ENCODE data around the gene RCAN1. TPM values are rescaled to one million over a fixed set of nuclear protein-coding genes. Genes with fewer than 3 reads are reported as not detected.

Gene RCAN1
- total RNA-seq, 6 donors from 2014 or later: 24.7 to 36.2 (median 29.4) TPM

DNA sequence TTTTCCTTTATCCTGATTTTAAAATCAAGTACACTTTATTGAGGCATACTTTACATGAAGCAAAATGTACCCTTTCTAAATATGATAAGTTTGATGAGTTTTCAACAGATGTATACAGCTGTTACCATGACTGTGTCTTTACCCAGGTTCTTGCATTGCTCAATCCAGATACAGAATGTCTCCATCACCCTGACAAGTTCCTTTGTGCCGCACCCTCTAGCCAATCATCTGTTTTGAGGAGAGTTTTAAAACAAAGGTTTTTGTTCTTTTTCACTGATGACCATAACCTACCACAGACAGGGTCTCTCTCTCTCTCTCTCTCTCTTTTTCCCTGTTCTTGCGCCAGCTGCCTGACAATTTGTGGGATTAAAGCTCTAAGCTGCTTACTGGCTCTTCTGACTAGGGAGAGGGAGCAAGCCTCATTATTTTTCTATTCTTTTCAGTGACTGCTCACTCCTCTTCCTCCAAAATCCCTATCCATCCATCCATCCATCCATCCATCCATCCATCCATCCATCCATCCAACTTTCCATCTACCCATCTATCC is 101.7 kb downstream of the RCAN1 start:
- WGBS, 2 donors: 67 to 83% methylated on average over 2 of the region's 2 CpGs
- Histone ChIP-seq H3K4me3 (no peak overlapping the region), H3K36me3 (peaks cover 0 to 16% (median 5%) of the 10 kb centered on the region in 4 donors), H3K9me3 (no peaks in the 10 kb centered on the region), H3K27ac (peak overlapping the region; percentile 46 to 92 (median 82)), H3K27me3 (no peaks in the 10 kb centered on the region), H3K4me1 (peaks cover 18 to 20% (median 19%) of the 10 kb centered on the region in 4 donors)
- DNase-seq: no peak
- peak in 1 of 2 donors; percentile 45 for ATAC-seq (ENCODE audit: low FRiP score in 2 of 2)
- no peak for TF ChIP-seq CTCF (IDR thresholded peaks at IDR 0.05)
- TF ChIP-seq POLR2AphosphoS5 (IDR thresholded peaks at IDR 0.05): peak in 1 of 2 donors; percentile 79
- TF ChIP-seq POLR2A (IDR thresholded peaks at IDR 0.05): peak in 1 of 4 donors; percentile 20
- no peak for TF ChIP-seq EP300 (IDR thresholded peaks at IDR 0.05)

- Histone ChIP-seq H3K27me3 (no peaks in the 10 kb centered on the region), H3K4me1 (peaks cover 8 to 20% (median 19%) of the 10 kb centered on the region in 4 donors), H3K9me3 (no peaks in the 10 kb centered on the region), H3K27ac (peak within 1 kb of the TSS; percentile 78 to 92 (median 88)), H3K36me3 (peaks cover 0 to 4% (median 2%) of the 10 kb centered on the region in 4 donors), H3K4me3 (peak within 1 kb of the TSS in 3 of 4 donors; percentile 24 to 47 (median 36))
- TF ChIP-seq EP300 (IDR thresholded peaks at IDR 0.05) (peak in 1 of 4 donors; percentile 61), POLR2A (IDR thresholded peaks at IDR 0.05) (peak in 1 of 4 donors; percentile 81), POLR2AphosphoS5 (IDR thresholded peaks at IDR 0.05) (peak; percentile 78 to 87), CTCF (IDR thresholded peaks at IDR 0.05) (no peak)
- WGBS, 2 donors: 72 to 76% methylated on average over 12 to 14 of the region's 14 CpGs
- DNase-seq (peak in 1 of 2 donors; percentile 85), ATAC-seq (ENCODE audit: low FRiP score in 2 of 2) (peak; percentile 70 to 76)
These were observed 103.0 kb downstream of the RCAN1 start, which contains the start of gene KCNE1 for GRCh38 chr21:34511787-34512455. KCNE1 (minus strand) TSS chr21:34512210; CDS start chr21:34449634, 62,576 bp downstream.

DNA sequence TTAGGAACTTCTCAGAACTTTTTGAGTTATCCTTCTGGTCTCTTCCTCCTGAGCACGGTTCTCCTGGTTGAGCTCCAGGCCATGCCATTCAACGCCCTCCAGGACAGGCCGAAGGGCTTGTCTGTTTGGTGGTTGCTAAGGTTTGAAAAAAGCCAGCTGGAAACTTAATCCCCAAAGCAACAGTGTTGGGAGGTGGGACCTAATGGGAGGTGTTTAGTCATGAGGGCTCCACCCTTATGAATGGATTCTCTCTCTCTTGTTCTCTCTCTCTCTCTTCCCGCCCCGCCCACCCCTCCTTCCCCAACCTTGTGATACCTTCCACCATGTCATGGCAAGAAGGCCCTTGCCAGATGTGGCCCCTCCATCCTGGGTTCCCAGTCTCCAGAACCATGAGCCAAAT is 103.7 kb downstream of the RCAN1 start:
- Histone ChIP-seq H3K9me3 (no peaks in the 10 kb centered on the region), H3K4me1 (peaks cover 8 to 20% (median 16%) of the 10 kb centered on the region in 4 donors), H3K36me3 (peaks cover 0 to 3% (median 0%) of the 10 kb centered on the region in 4 donors), H3K27me3 (no peaks in the 10 kb centered on the region), H3K27ac (peak overlapping the region; percentile 78 to 92 (median 88)), H3K4me3 (peak overlapping the region in 3 of 4 donors; percentile 24 to 47 (median 36))
- 81 to 93% methylated on average over 5 of the region's 5 CpGs for WGBS, 2 donors
- ATAC-seq (ENCODE audit: low FRiP score in 2 of 2) (peak; percentile 12 to 68), DNase-seq (no peak)
- no peak for TF ChIP-seq CTCF (IDR thresholded peaks at IDR 0.05)
- TF ChIP-seq POLR2A (IDR thresholded peaks at IDR 0.05): no peak
- no peak for TF ChIP-seq EP300 (IDR thresholded peaks at IDR 0.05)
- TF ChIP-seq POLR2AphosphoS5 (IDR thresholded peaks at IDR 0.05): no peak

- Histone ChIP-seq H3K36me3 (peaks cover 0 to 3% (median 0%) of the 10 kb centered on the region in 4 donors), H3K4me3 (peak overlapping the region in 3 of 4 donors; percentile 24 to 47 (median 36))
- 75 to 87% methylated on average over 10 to 15 of the region's 15 CpGs for WGBS, 2 donors
These were observed 104.5 kb downstream of the RCAN1 start for GRCh38 chr21:34510148-34511142.

More at GRCh38 chr21:34510148-34511142, 104.5 kb downstream of the RCAN1 start:
- no peak for TF ChIP-seq EP300 (IDR thresholded peaks at IDR 0.05)
- TF ChIP-seq POLR2A (IDR thresholded peaks at IDR 0.05): no peak
- peak in 1 of 2 donors; percentile 40 for TF ChIP-seq POLR2AphosphoS5 (IDR thresholded peaks at IDR 0.05)
- TF ChIP-seq CTCF (IDR thresholded peaks at IDR 0.05): peak; percentile 69 to 95 (median 90)
- Histone ChIP-seq H3K27me3 (no peaks in the 10 kb centered on the region), H3K4me1 (peaks cover 8 to 20% (median 16%) of the 10 kb centered on the region in 4 donors), H3K27ac (peak overlapping the region; percentile 78 to 92 (median 88)), H3K9me3 (no peaks in the 10 kb centered on the region)
- ATAC-seq (ENCODE audit: low FRiP score in 2 of 2): peak; percentile 86 to 88
- peak; percentile 88 to 91 for DNase-seq
